Spleen (tissue), 3 donors: ENCODE measurements around the gene ZBTB7A.

Experiments used
- POLR2A ChIP-seq, 3 donors: fragments of 450-650 bp; IDR thresholded peaks; one replicate each; pipeline ENCODE4 v1.5.1; 2017; ENCODE audit warnings: antibody characterized with exemption in 3 of 3, mild to moderate bottlenecking in 1 of 3
- POLR2AphosphoS5 ChIP-seq, 3 donors: sonication (generic); formaldehyde crosslinking; IDR thresholded peaks; one replicate each; pipeline ENCODE4 v1.5.1; 2017; ENCODE audit warnings: antibody characterized with exemption in 3 of 3

DNA sequence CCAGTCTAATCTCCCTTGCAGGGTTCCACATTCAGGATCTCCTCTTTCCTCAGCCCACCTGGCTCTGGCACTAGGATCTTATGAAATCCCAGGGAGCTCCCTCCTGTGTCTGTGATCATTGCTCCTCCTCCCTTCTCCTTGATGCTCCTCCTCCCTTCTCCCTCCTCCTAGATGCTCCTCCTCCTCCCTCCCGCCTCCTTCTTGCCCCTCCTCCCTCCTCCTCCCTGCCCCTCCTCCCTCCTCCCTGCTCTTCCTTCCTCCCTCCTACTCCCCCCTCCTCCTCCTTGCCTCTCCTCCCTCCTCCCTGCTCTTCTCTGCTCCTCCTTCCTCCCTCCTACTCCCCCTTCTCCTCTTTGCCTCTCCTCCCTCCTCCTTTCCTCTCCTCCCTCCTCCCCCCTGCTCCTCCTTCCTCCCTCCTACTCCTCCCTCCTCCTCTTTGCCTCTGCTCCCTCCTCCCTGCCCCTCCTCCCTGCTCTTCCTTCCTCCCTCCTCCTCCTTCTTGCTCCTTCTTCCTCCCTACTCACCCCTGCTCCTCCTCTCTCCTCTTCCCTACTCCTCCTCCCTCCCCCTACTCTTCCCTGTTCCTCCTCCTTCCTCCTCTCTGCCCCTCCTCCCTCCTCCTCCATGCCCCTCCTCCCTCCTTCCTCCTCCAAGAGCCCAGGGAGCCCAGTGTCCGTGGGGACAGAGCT lies 14.9 kb upstream of the ZBTB7A start:
- no peak for TF ChIP-seq POLR2AphosphoS5 (IDR thresholded peaks at IDR 0.05)
- no peak for TF ChIP-seq POLR2A (IDR thresholded peaks at IDR 0.05)
